Cardiac fibroblast (primary cell): ENCODE results near the gene INPPL1.
"Not testable (repeated sequence)": the region's sequence is repeated elsewhere in the genome, so short reads cannot be mapped to it uniquely, and the experiment has no call there.

Source experiments
- DNase-seq, 2 donors: peaks; one replicate each; pipeline versions ENCODE4 v3.0.0 to v3.0.0-alpha.2; 2010; ENCODE audit warnings: low read depth in 2 of 2
- H3K4me3 ChIP-seq, 2 donors: replicated peaks in 1 of 2; 1 replicate in 1 of 2; 2 replicates in 1 of 2; pipeline ENCODE4 v1.5.1; 2011; ENCODE audit warnings: low read depth in 2 of 2, low read length in 2 of 2, mild to moderate bottlenecking in 2 of 2, moderate library complexity in 1 of 2
- TF ChIP-seq, protein P1 (sequence below): IDR thresholded peaks from one replicate; pipeline ENCODE4 v1.5.1; 2011; ENCODE audit warnings: low read depth, mild to moderate bottlenecking, low read length, inconsistent platforms

The INPPL1 gene

DNA sequence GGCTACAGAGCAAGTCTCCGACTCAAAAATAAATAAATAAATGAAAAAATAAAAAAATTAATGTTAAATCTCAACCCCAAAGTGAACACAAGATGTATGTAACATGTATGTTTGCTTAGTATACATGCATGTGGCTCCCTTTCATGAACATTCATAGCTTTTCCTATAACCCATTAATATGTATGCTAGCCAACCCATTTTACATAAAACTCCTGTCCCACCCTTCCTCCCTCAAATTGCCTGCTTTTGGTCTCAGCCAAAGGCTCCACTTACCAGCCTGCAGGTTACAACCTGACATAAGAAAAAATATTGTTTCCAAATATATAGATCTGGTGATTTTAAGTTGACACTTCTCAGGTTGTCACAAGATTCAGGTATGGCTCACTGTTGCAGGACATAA is 36.3 kb upstream of the INPPL1 start:
- TF ChIP-seq, protein P1, sequence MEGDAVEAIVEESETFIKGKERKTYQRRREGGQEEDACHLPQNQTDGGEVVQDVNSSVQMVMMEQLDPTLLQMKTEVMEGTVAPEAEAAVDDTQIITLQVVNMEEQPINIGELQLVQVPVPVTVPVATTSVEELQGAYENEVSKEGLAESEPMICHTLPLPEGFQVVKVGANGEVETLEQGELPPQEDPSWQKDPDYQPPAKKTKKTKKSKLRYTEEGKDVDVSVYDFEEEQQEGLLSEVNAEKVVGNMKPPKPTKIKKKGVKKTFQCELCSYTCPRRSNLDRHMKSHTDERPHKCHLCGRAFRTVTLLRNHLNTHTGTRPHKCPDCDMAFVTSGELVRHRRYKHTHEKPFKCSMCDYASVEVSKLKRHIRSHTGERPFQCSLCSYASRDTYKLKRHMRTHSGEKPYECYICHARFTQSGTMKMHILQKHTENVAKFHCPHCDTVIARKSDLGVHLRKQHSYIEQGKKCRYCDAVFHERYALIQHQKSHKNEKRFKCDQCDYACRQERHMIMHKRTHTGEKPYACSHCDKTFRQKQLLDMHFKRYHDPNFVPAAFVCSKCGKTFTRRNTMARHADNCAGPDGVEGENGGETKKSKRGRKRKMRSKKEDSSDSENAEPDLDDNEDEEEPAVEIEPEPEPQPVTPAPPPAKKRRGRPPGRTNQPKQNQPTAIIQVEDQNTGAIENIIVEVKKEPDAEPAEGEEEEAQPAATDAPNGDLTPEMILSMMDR = no peak
- no peak for DNase-seq
- no peak overlapping the region for H3K4me3 ChIP-seq

DNA sequence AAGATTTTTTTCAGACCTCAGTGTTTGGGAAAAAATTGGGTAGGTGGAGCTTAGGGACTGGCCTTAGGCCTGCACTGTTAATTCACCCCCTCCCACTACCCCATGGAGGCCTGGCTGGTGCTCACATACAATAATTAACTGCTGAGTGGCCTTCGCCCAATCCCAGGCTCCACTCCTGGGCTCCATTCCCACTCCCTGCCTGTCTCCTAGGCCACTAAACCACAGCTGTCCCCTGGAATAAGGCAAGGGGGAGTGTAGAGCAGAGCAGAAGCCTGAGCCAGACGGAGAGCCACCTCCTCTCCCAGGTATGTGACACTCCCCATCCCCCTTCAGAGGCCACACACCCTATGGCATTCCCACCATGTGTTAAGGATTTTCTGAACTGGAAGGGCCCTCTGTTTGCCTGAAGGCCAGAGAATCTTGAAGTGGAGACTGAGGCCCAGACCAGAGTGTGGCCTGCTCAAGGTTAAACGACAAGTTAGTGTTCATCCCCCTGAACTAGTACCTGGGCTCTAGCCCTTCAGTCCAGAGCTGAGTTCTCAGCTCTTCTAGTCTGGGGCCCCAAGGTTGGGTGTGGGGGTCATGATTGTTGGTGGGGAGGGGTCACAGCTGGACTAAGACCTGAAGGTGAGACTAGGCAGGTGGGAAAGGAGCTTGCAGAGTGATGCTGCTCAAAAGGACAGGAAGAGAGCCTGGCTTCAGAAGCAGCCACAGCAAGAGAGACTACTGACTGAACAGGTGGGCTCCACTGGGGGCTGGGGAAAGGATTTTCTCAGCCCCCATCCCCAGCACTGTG is 34.9 kb upstream of the INPPL1 start:
- no peak for DNase-seq
- TF ChIP-seq, protein P1 = no peak
- no peak overlapping the region for H3K4me3 ChIP-seq

DNA sequence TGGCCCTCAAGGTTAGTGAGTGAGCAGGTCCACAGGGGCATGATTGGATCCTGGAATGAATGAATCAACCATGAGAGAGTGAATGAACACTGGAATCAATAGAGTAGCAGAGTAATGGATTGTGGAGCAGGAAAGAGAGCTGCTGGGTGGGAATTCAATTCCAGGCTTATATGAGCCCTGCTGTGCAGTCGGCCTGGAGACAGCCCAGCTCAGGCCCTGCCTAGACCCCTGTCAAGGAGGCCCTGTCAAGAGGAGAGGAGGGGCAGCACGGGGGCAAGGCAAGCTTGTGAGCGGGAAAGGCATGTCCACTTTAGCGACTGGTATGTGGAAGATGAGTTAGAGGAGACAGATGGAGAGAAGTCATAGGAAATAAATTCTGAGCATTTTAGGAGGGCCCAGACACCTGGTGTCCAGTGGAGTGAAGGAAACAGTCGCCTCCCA is 33.9 kb upstream of the INPPL1 start:
- no peak for DNase-seq
- no peak overlapping the region for H3K4me3 ChIP-seq
- TF ChIP-seq, protein P1 = no peak

DNA sequence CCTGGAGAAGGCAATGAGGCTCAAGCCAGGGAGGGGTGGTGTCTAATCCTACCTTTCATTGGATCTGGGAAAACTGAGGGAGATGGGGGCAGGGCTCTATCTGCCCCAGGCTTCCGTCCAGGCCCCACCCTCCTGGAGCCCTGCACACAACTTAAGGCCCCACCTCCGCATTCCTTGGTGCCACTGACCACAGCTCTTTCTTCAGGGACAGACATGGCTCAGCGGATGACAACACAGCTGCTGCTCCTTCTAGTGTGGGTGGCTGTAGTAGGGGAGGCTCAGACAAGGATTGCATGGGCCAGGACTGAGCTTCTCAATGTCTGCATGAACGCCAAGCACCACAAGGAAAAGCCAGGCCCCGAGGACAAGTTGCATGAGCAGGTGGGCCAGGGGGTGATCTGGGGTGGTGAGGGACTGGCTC is 32.6 kb upstream of the INPPL1 start, which contains the start of gene FOLR1:
Gene FOLR1 (plus strand): TSS at position 180 of the 421 bp plus-strand sequence. CDS start 34 bp downstream, at position 214.
- TF ChIP-seq, protein P1 = no peak
- H3K4me3 ChIP-seq = no peak within 1 kb of the TSS
- no peak for DNase-seq

DNA sequence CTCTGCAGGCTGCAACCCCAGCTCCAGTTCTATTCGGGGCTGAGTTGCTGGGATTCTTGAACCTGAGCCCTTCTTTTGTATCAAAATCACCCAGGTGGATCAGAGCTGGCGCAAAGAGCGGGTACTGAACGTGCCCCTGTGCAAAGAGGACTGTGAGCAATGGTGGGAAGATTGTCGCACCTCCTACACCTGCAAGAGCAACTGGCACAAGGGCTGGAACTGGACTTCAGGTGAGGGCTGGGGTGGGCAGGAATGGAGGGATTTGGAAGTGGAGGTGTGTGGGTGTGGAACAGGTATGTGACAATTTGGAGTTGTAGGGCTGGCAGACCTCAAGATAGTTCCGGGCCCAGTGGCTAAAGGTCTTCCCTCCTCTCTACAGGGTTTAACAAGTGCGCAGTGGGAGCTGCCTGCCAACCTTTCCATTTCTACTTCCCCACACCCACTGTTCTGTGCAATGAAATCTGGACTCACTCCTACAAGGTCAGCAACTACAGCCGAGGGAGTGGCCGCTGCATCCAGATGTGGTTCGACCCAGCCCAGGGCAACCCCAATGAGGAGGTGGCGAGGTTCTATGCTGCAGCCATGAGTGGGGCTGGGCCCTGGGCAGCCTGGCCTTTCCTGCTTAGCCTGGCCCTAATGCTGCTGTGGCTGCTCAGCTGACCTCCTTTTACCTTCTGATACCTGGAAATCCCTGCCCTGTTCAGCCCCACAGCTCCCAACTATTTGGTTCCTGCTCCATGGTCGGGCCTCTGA is 28.9 kb upstream of the INPPL1 start:
- TF ChIP-seq, protein P1 = no peak

DNA sequence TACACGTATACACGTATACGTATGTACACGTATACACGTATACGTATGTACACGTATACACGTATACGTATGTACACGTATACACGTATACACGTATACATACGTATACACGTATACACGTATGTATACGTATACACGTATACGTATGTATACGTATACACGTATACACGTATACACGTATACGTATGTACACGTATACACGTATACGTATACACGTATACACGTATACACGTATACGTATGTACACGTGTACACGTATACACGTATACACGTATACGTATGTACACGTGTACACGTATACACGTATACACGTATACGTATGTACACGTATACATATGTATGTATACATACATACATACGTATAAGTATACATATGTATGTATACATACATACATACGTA is 23.1 kb upstream of the INPPL1 start:
- H3K4me3 ChIP-seq, DNase-seq: not testable (repeated sequence)

More for the DNA sequence above, 28.9 kb upstream of the INPPL1 start:
- H3K4me3 ChIP-seq = no peak overlapping the region
- DNase-seq = no peak

DNA sequence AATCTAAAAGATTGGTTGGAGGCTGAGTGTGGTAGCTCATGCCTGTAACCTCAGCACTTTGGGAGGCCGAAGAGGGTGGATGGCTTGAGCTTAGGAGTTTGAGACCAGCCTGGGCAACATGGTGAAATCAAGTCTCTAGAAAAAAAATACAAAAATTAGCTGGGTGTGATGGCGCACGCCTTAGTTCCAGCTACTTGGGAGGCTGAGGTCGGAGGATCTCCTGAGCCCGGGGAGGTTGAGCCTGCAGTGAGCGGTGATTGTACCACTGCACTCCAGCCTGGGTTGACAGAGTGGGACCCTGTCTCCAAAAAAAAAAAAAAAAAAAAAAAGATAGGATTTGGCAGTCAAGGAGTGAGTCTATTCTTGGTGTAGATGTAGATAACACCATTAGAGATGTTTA is 22.0 kb upstream of the INPPL1 start:
- DNase-seq = no peak
- H3K4me3 ChIP-seq = no peak overlapping the region
- TF ChIP-seq, protein P1 = no peak
